ENCODE results near the gene CARMIL3.

Gene CARMIL3

DNA sequence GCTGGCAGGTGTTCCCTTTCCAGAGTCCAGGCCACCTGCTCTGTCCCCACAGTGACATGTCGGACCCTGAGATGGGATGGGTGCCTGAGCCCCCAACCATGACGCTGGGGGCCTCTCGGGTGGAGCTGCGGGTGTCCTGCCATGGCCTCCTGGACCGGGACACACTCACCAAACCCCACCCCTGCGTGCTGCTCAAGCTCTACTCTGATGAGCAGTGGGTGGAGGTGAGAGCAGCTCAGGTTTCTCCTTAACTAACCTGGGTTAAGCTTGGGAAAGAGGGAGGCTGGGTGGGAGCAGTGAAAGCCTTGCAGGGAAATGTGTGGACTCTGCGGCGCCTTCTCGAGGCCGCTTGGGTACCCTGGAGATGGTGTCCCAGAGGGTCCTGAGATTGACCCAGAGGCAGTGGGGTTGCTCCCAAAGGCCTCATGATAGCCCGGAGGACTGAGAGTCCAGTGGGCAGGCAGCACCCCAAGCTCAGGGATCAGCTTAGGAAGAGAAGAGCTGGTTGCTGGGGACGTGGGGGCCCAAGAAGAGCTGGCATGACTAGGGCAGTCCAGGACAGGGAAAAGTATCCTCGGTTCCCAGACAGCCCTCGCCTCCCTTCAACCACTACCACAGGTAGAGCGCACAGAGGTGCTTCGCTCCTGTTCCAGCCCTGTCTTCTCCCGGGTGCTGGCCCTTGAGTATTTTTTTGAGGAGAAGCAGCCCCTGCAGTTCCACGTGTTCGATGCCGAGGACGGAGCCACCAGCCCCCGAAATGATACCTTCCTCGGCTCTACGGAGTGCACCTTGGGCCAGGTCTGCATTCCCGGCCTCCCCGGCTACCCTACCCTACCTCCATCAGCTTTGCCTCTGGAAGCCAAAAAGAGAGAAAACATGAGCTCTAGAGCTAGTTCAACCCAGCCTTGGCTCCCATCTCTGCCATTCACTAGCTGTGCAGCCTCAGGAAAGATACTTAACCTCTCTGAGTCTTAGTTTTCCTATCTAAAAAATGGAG is 21.4 kb downstream of the CARMIL3 start:
- POLR2A ChIA-PET: no interaction called here
- H3K4me3 ChIP-seq (ENCODE audit: low read depth, low read length): no peak overlapping the region
- no peak for TF ChIP-seq CTCF (IDR thresholded peaks at IDR 0.05; ENCODE audit: insufficient read depth, low read length, missing control alignments)
- DNase-seq (ENCODE audit: low read depth, low spot score): no peak
- CTCF ChIA-PET: interaction anchor here (0.9 to 3.8 kb wide), 3 partner anchors 9 to 17 kb away, joined by 3 to 38 read pairs (median 6); no protein-coding TSS in a partner anchor

DNA sequence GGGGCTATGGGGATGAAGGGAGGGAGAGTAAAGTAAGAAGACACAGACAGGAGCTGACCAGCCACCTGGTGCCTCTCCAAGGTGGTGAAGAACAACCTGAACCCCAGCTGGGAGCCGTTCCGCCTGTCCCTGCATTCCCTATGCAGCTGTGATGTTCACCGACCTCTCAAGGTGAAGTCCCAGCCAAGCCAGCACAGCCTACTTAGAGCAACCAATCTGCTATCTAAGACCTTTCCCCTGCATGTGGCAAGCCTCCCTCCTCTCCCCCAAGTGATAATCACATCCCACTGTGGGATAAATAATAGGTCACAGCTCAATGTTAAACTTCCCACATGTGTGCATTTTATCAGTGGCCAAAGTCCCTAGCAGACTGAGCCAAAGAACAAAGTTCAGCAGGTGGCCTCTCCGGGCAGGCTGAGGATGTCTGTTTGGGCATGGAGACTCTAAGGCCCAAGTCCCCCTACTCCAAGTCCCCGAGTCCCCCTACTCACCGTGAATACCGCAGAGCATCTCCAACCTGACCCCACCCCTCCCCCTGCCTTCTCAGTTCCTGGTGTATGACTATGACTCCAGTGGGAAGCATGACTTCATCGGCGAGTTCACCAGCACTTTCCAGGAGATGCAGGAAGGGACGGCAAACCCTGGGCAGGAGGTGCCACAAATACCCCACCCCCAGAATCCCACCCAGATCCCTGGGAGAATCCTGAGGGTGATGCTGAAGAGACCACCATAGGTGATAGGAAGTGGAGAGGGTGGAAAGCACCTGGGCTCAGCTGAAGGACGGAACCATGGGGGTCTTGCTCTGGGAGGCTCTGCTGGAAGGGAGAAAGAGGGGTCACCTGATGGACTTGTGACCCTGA is 23.0 kb downstream of the CARMIL3 start:
- TF ChIP-seq CTCF (IDR thresholded peaks at IDR 0.05; ENCODE audit: insufficient read depth, low read length, missing control alignments): no peak
- ChIA-PET CTCF (interaction anchor here (0.7 to 3.8 kb wide), 9 partner anchors 10 to 51 kb away, joined by 3 to 38 read pairs (median 5); no protein-coding TSS in a partner anchor), POLR2A (no interaction called here)

DNA sequence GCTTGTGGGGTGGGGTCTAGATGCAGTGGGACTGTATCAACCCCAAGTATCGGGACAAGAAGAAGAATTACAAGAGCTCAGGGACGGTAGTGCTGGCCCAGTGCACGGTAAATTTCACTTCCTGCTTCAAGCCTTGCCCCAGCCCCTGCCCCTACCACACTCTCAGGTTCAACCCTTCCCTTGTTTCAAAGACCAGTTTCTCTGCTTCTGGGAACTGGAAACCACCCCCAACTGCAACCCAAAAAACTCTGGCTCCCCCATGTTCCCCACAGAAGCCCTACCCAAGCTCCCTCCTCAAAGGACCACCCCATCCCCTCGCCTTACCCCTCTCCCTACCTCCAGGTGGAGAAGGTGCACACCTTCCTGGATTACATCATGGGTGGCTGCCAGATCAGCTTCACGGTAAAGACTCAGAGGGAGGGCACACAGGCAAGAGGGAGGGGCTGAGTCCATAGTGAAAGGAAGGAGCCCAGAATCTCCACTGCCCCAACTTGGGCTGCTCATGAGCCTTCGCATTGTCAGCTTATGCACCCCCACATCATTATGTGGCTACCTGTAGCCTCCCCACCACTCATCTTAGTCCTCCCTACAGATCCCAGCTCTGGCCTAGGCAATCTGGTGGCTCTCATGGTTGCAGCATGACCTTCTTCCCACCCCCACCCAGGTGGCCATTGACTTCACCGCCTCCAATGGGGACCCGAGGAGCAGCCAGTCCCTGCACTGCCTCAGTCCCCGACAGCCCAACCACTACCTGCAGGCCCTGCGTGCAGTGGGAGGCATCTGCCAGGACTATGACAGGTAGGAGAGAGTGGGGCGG is 23.9 kb downstream of the CARMIL3 start:
- no peak overlapping the region for H3K4me3 ChIP-seq (ENCODE audit: low read depth, low read length)
- no peak for DNase-seq (ENCODE audit: low read depth, low spot score)
- CTCF ChIA-PET: interaction anchor here (0.9 to 3.8 kb wide), 7 partner anchors 9 to 50 kb away, joined by 3 to 38 read pairs (median 5); no protein-coding TSS in a partner anchor
- TF ChIP-seq CTCF (IDR thresholded peaks at IDR 0.05; ENCODE audit: insufficient read depth, low read length, missing control alignments): no peak
- POLR2A ChIA-PET: no interaction called here

More for the DNA sequence above, 23.0 kb downstream of the CARMIL3 start:
- no peak overlapping the region for H3K4me3 ChIP-seq (ENCODE audit: low read depth, low read length)
- DNase-seq (ENCODE audit: low read depth, low spot score): no peak

DNA sequence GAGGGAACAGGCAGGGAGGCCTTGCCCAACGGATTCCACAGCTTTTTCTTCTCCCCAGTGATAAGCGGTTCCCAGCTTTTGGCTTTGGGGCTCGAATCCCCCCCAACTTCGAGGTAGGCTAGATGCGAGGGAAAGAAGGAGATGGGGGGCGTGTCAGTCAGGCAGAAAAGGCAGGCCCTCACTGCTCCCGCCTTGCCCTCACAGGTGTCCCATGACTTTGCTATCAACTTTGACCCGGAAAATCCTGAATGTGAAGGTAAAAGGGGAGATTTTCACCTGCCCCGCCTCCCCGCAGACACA is 24.4 kb downstream of the CARMIL3 start:
- H3K4me3 ChIP-seq (ENCODE audit: low read depth, low read length): no peak overlapping the region
- POLR2A ChIA-PET: no interaction called here
- no peak for DNase-seq (ENCODE audit: low read depth, low spot score)
- CTCF ChIA-PET: interaction anchor here (1.1 to 3.8 kb wide), 5 partner anchors 14 to 49 kb away, joined by 3 to 38 read pairs (median 6); no protein-coding TSS in a partner anchor
- TF ChIP-seq CTCF (IDR thresholded peaks at IDR 0.05; ENCODE audit: insufficient read depth, low read length, missing control alignments): no peak

DNA sequence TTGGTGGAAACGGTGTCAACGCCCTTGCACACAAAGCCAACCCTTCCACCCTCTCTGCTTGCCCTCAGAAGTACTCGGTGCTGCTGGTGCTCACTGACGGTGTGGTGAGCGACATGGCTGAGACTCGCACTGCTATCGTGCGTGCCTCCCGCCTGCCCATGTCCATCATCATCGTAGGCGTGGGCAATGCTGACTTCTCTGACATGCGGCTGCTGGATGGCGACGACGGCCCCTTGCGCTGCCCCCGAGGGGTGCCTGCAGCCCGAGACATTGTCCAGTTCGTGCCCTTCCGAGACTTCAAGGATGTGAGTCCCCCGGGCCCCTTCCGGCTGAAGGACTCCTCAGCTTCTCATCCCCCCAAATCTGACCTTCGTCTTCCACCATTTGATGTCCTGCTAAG is 25.3 kb downstream of the CARMIL3 start:
- ChIA-PET POLR2A (no interaction called here), CTCF (interaction anchor here (0.6 to 3.4 kb wide), 2 partner anchors 13 to 31 kb away, joined by 4 to 19 read pairs; no protein-coding TSS in a partner anchor)
- no peak for DNase-seq (ENCODE audit: low read depth, low spot score)
- no peak for TF ChIP-seq CTCF (IDR thresholded peaks at IDR 0.05; ENCODE audit: insufficient read depth, low read length, missing control alignments)
- H3K4me3 ChIP-seq (ENCODE audit: low read depth, low read length): no peak overlapping the region

Measured in AG04449 (cell line).